Measurements from ENCODE around the gene ARL13B. TPM values are rescaled to one million over a fixed set of nuclear protein-coding genes. Genes with fewer than 3 reads are reported as not detected.

Gene ARL13B
- total RNA-seq, 1 experiment from 2014 or later: 7.6 TPM

- no peaks in the 10 kb centered on the region for H3K4me1 ChIP-seq
- H3K9me3 Mint-ChIP-seq (ENCODE audit: unreplicated experiment): no peaks in the 10 kb centered on the region
- TF ChIP-seq CTCF (IDR thresholded peaks at IDR 0.05; ENCODE audit: insufficient read depth in 1 of 2, low read depth in 1 of 2, low read length in 1 of 2, severe bottlenecking in 1 of 2, unreplicated experiment in 1 of 2): no peak
Observed at GRCh38 chr3:94101860-94102259, 121.9 kb downstream of the ARL13B start.

More at GRCh38 chr3:94101860-94102259, 121.9 kb downstream of the ARL13B start:
- Histone ChIP-seq H3K36me3 (ENCODE audit: control insufficient read depth, insufficient read depth, low read length) (no peaks in the 10 kb centered on the region), H3K9me3 (no peaks in the 10 kb centered on the region), H3K27me3 (replicated peaks; ENCODE audit: control insufficient read depth, insufficient read depth, low read length) (no peaks in the 10 kb centered on the region), H3K4me3 (ENCODE audit: low read depth, low read length) (no peak overlapping the region)
- intact Hi-C loops (cut with micrococcal nuclease; ENCODE audit: unreplicated experiment): loop anchor here (1.0 kb wide), 1 partner anchor 98 kb away; no protein-coding TSS in a partner anchor
- BruUV-seq (replicated peaks): no TSS peak
- ChIA-PET POLR2A (interaction anchor here (0.6 kb wide), 1 partner anchor 68 kb away, joined by 4 read pairs; no protein-coding TSS in a partner anchor), CTCF (interaction anchor here (0.7 to 1.0 kb wide), 3 partner anchors 39 to 146 kb away, joined by 3 to 10 read pairs (median 6); partner anchors contain the start of genes DHFR2 and NSUN3)
- Mint-ChIP-seq H3K27ac (ENCODE audit: unreplicated experiment) (no peak overlapping the region), H3K27me3 (ENCODE audit: insufficient read depth, unreplicated experiment) (no peaks in the 10 kb centered on the region), H3K4me3 (ENCODE audit: unreplicated experiment) (no peak overlapping the region), H3K4me1 (ENCODE audit: low read depth, unreplicated experiment) (no peaks in the 10 kb centered on the region), H3K36me3 (ENCODE audit: insufficient read depth, unreplicated experiment) (peaks cover 6% of the 10 kb centered on the region)
- DNase-seq: no peak

Other genes starting within 250 kb of the ARL13B start
- gene PROS1, start 6.3 kb upstream of the ARL13B start, total RNA-seq (2022): 19.4 and 23.4 TPM in 2 replicates
- gene STX19, start 48.4 kb downstream of the ARL13B start, total RNA-seq (2022): not detected in 2 replicates
- 3.3 and 3.7 TPM in 2 replicates for gene DHFR2, start 82.8 kb downstream of the ARL13B start, total RNA-seq (2022)
- gene NSUN3, start 82.9 kb downstream of the ARL13B start, total RNA-seq (2022): 7.1 and 9.6 TPM in 2 replicates